ENCODE measurements around the gene ROBO1. TPM values are rescaled to one million over a fixed set of nuclear protein-coding genes. Genes with fewer than 3 reads are reported as not detected.

Gene ROBO1
- total RNA-seq, 1 experiment from 2014 or later: 35.5 TPM

DNA sequence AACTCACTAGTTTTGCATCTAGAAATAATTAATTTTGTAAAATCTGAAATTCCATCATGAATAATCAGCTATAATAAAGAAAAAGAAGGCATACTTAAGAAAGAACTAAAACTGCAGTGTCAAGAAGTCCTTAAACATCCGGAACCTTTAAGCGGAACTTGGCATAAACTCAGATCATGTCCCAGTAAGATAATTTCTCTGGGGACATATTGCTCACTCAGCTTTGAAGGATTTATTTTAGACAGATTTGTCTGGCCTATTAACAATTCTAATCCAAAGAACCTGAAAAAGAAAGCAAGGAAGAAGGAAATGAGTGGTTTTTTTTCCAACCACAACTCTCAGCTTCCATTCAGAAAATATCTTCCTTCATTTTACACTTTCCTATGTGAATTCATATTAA lies 850.3 kb downstream of the ROBO1 start:
- Histone ChIP-seq H3K36me3 (ENCODE audit: low read depth, low read length) (no peaks in the 10 kb centered on the region), H3F3A (ENCODE audit: low read length, unreplicated experiment) (no peaks in the 10 kb centered on the region), H3K27me3 (ENCODE audit: low read length) (no peaks in the 10 kb centered on the region), H3K4me1 (ENCODE audit: insufficient read depth, low read length) (no peaks in the 10 kb centered on the region), H3K9ac (ENCODE audit: low read length) (no peak overlapping the region), H3K4me3 (ENCODE audit: low read length) (no peak overlapping the region), H4K20me1 (ENCODE audit: low read length) (no peaks in the 10 kb centered on the region), H3K9me2 (replicated peaks; ENCODE audit: low read length) (no peaks in the 10 kb centered on the region), H3K4me2 (ENCODE audit: low read length) (no peak overlapping the region), H3K79me2 (ENCODE audit: low read length) (no peaks in the 10 kb centered on the region), H3K27ac (ENCODE audit: low read length) (no peak overlapping the region), H2AFZ (ENCODE audit: low read length) (no peak overlapping the region), H3K9me3 (ENCODE audit: low read length) (no peaks in the 10 kb centered on the region)
- DNase-seq (no peak), ATAC-seq (no peak)
- POLR2A ChIA-PET (ENCODE audit: unreplicated experiment): no interaction called here
- no TSS peak for BruUV-seq (replicated peaks)
- TF ChIP-seq EZH2phosphoT487 (IDR thresholded peaks at IDR 0.05; ENCODE audit: borderline replicate concordance, low read length): no peak
- TF ChIP-seq, protein P1, sequence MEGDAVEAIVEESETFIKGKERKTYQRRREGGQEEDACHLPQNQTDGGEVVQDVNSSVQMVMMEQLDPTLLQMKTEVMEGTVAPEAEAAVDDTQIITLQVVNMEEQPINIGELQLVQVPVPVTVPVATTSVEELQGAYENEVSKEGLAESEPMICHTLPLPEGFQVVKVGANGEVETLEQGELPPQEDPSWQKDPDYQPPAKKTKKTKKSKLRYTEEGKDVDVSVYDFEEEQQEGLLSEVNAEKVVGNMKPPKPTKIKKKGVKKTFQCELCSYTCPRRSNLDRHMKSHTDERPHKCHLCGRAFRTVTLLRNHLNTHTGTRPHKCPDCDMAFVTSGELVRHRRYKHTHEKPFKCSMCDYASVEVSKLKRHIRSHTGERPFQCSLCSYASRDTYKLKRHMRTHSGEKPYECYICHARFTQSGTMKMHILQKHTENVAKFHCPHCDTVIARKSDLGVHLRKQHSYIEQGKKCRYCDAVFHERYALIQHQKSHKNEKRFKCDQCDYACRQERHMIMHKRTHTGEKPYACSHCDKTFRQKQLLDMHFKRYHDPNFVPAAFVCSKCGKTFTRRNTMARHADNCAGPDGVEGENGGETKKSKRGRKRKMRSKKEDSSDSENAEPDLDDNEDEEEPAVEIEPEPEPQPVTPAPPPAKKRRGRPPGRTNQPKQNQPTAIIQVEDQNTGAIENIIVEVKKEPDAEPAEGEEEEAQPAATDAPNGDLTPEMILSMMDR (conservative IDR thresholded peaks at IDR 0.05; ENCODE audit: low read depth, low read length): no peak
- no peak for TF ChIP-seq EZH2 (IDR thresholded peaks at IDR 0.05; ENCODE audit: low read length, unreplicated experiment)
- CTCF ChIA-PET: no interaction called here
- intact Hi-C loops (cut with micrococcal nuclease): loop anchor here (5.0 kb wide), 1 partner anchor 55 kb away; no protein-coding TSS in a partner anchor

DNA sequence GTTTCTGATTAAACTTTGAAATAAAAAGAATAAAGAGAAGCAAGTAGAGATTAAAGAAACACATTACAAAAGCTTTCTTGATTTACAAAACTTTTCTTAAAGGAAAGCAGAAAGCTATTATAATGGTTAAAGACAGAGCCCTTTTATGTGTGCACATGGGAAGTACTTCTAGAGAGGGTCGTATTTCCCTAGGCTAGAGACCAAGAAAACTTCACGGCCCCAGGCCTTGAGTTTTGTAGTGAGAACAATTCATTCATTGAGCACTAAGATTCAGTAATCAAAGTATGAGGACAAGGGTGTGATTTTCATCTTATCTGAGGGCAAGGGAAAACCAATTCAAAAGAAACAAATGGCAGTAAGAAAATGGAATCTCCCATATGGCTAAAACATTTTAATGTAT lies 854.1 kb downstream of the ROBO1 start:
- no peaks in the 10 kb centered on the region for H3K27me3 ChIP-seq (ENCODE audit: low read length)
- H3K79me2 ChIP-seq (ENCODE audit: low read length): no peaks in the 10 kb centered on the region
- no peaks in the 10 kb centered on the region for H3K36me3 ChIP-seq (ENCODE audit: low read depth, low read length)
- no peaks in the 10 kb centered on the region for H3K4me1 ChIP-seq (ENCODE audit: insufficient read depth, low read length)
- TF ChIP-seq, protein P1 (conservative IDR thresholded peaks at IDR 0.05; ENCODE audit: low read depth, low read length): no peak
- TF ChIP-seq EZH2 (IDR thresholded peaks at IDR 0.05; ENCODE audit: low read length, unreplicated experiment) (no peak), EZH2phosphoT487 (IDR thresholded peaks at IDR 0.05; ENCODE audit: borderline replicate concordance, low read length) (no peak)
- H2AFZ ChIP-seq (ENCODE audit: low read length): no peak overlapping the region
- H3K9ac ChIP-seq (ENCODE audit: low read length): no peak overlapping the region
- no peaks in the 10 kb centered on the region for H3F3A ChIP-seq (ENCODE audit: low read length, unreplicated experiment)
- no peaks in the 10 kb centered on the region for H3K9me3 ChIP-seq (ENCODE audit: low read length)
- H3K4me2 ChIP-seq (ENCODE audit: low read length): no peak overlapping the region
- no peaks in the 10 kb centered on the region for H4K20me1 ChIP-seq (ENCODE audit: low read length)
- no peak overlapping the region for H3K4me3 ChIP-seq (ENCODE audit: low read length)
- H3K27ac ChIP-seq (ENCODE audit: low read length): no peak overlapping the region
- H3K9me2 ChIP-seq (replicated peaks; ENCODE audit: low read length): no peaks in the 10 kb centered on the region
- intact Hi-C loops (cut with micrococcal nuclease): no loop called here
- DNase-seq: no peak
- ChIA-PET POLR2A (ENCODE audit: unreplicated experiment) (no interaction called here), CTCF (no interaction called here)
- BruUV-seq (replicated peaks): no TSS peak
- ATAC-seq: no peak

DNA sequence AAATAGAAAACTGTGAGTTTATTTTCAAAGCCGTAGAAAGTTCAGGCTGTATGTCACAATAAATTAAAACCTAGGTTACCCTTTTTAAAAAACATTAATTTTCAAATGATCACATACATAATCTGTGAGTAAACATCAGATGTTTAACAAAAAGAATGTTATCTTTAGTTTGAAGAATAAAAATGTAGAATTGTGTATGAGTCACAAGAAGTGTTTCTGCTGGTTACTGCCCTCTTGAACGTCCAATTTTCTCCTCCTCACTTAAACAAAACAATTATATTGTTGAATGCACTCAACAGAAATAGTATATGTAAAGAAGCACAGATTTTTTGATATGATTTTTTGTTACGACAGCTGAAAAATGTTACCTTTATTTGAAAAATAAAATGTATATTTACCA lies 855.1 kb downstream of the ROBO1 start:
- Histone ChIP-seq H3K27ac (ENCODE audit: low read length) (no peak overlapping the region), H3K27me3 (ENCODE audit: low read length) (no peaks in the 10 kb centered on the region), H3K9me3 (ENCODE audit: low read length) (no peaks in the 10 kb centered on the region), H3K79me2 (ENCODE audit: low read length) (no peaks in the 10 kb centered on the region), H3K4me1 (ENCODE audit: insufficient read depth, low read length) (no peaks in the 10 kb centered on the region), H3K9ac (ENCODE audit: low read length) (no peak overlapping the region), H4K20me1 (ENCODE audit: low read length) (no peaks in the 10 kb centered on the region), H3K4me2 (ENCODE audit: low read length) (no peak overlapping the region), H2AFZ (ENCODE audit: low read length) (no peak overlapping the region), H3F3A (ENCODE audit: low read length, unreplicated experiment) (no peaks in the 10 kb centered on the region), H3K4me3 (ENCODE audit: low read length) (no peak overlapping the region), H3K36me3 (ENCODE audit: low read depth, low read length) (no peaks in the 10 kb centered on the region), H3K9me2 (replicated peaks; ENCODE audit: low read length) (no peaks in the 10 kb centered on the region)
- TF ChIP-seq, protein P1 (conservative IDR thresholded peaks at IDR 0.05; ENCODE audit: low read depth, low read length): no peak
- TF ChIP-seq EZH2phosphoT487 (IDR thresholded peaks at IDR 0.05; ENCODE audit: borderline replicate concordance, low read length): no peak
- no peak for TF ChIP-seq EZH2 (IDR thresholded peaks at IDR 0.05; ENCODE audit: low read length, unreplicated experiment)
- DNase-seq (no peak), ATAC-seq (no peak)
- ChIA-PET POLR2A (ENCODE audit: unreplicated experiment) (no interaction called here), CTCF (no interaction called here)
- intact Hi-C loops (cut with micrococcal nuclease): no loop called here
- no TSS peak for BruUV-seq (replicated peaks)

All from PC-3 (cell line).